GM21576 (cell line): Measurements from ENCODE around the gene DTD2.

Experiments
- ATAC-seq: cut with Tn5 transposase; IDR thresholded peaks from one replicate; pipeline ENCODE4 v1.9.1; 2021; ENCODE audit warnings: mild to moderate bottlenecking, moderate library complexity; ENCODE audit not compliant: unreplicated experiment

The DTD2 gene

DNA sequence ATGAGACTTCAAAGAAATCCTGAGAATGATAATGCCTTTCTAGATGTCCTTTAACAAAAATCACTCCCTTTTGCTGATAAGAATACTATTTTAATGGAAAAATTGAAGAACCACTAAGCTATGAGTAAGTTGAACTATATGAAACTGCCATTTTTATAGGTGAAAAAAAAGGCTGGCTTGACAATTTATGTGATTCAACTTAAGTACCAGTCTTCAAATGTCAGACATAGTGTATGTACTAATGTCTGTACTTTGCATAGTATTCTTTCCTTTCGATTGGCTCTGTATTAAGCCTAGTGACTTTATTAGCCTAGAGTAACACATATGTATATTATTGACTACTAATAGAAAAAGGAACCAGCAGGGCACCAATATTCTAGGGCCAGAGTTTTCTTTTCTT, 48.9 kb downstream of the DTD2 start:
- ATAC-seq, result no peak

- no peak for ATAC-seq
Observed at GRCh38 chr14:31405599-31406232, 51.6 kb downstream of the DTD2 start.

DNA sequence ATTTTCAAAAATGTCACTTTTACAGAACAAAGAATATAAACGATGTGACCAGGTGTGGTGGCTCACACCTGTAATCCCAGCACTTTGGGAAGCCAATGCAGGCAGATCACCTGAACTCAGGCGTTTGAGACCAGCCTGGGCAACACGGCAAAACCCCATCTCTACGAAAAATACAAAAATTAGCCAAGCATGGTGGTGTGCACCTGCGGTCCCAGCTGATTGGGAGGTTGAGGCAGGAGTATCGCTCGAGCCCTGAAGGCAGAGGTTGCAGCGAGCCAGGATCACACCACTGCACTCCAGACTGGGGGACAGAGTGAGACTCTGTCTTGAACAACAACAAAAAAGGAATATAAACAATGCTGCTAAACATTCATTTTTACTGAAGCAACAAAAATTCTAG, 52.2 kb downstream of the DTD2 start:
- no peak for ATAC-seq

DNA sequence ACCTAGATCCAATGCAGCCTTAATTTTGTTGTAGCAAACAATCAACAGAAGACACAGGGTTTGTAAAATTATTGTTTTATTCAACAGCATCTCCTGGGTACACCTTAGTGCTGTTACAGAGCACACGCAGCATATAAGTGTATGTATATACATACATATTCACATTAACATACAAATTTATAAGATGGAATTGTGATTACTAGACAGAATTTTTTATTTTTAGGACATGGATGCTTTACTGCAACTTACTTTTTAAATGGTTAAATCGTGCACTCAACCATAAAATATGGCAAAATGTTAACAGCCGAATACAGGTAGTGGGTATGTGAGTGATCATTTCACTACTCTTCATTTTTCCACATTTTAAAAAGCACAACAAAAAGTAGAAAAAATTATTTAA, 53.6 kb downstream of the DTD2 start:
- ATAC-seq, result no peak

- no peak for ATAC-seq
Observed at GRCh38 chr14:31402764-31403439, 54.4 kb downstream of the DTD2 start.

- no peak for ATAC-seq
Observed at GRCh38 chr14:31401369-31401932, 55.9 kb downstream of the DTD2 start.

DNA sequence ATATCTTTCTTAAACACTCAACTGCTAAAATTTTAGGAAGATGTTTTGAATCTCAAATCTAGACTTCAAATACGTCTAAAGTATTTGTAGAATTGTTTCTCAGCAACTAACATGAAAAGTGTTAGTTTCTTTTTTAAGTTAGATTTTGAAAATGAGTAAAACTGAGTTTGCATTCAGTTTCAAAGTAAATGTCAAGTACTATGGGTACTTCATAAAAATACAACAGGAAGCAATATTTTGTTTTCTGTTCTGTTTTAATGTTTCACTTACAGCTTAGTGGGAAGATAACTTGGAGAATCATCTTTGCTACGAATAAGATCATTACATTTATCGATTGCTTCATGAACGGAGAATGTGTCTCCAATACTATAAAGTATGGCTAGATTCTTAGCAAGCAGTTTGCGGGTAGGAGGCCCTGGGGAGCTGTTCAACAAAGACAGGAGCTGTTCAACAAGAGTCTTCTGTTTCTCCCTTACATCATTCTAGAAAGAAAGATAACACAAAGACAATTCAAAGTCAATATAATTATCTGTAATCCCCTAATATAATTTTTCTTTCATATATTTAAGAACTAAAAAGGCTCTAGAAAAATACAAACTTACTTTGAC, 57.2 kb downstream of the DTD2 start:
- ATAC-seq, result no peak
